ENCODE data around the gene HAUS7.

- TF ChIP-seq RFX5 (IDR thresholded peaks at IDR 0.05; ENCODE audit: borderline replicate concordance, low read depth, low read length) (no peak), SRF (IDR thresholded peaks at IDR 0.05; ENCODE audit: low read depth, low read length) (no peak), EZH2 (IDR thresholded peaks at IDR 0.05; ENCODE audit: low read depth, low read length, severe bottlenecking) (no peak), CTCF (IDR thresholded peaks at IDR 0.05; ENCODE audit: control extremely low read depth in 1 of 3, insufficient read depth in 1 of 3, low read depth in 1 of 3, low read length in 3 of 3) (no peak), EP300 (IDR thresholded peaks at IDR 0.05; ENCODE audit: borderline replicate concordance in 1 of 2, low read depth in 2 of 2, low read length in 2 of 2) (no peak), CBX5 (IDR thresholded peaks at IDR 0.05; ENCODE audit: low read depth, low read length) (no peak), POLR2AphosphoS5 (IDR thresholded peaks at IDR 0.05; ENCODE audit: low read depth, low read length) (no peak), SP1 (IDR thresholded peaks at IDR 0.05; ENCODE audit: low read depth, low read length) (no peak), FOSL1 (IDR thresholded peaks at IDR 0.05; ENCODE audit: insufficient read depth, low read depth, low read length) (no peak), PHF8 (conservative IDR thresholded peaks at IDR 0.05; ENCODE audit: low read depth, low read length) (no peak), ATF3 (IDR thresholded peaks at IDR 0.05; ENCODE audit: insufficient read depth, low read depth, low read length) (no peak), SUZ12 (IDR thresholded peaks at IDR 0.05; ENCODE audit: low read length) (no peak)
These were observed 6.4 kb upstream of the HAUS7 start for GRCh38 chrX:153476666-153477363.
